ENCODE data around the gene SLC35F1.

SLC35F1 gene

DNA sequence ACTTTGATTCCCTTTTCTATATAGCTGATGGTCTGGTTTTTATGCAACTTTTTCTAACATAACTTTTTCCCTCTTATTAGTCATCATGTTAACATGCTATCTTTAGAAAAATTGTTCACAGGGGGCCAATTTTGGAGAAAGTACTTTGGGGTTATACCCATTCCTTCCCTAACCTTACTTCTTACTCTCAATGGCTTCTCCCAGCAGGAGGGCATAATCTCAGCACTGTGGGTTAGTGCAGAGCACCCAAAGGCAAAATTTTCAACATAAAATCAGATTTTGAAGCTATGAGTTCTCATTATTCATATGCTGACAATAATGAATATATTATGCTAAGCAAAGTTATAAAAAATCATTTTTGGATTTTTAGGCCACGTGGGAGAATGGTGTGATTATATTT lies 299.2 kb downstream of the SLC35F1 start:
- no peak for DNase-seq

DNA sequence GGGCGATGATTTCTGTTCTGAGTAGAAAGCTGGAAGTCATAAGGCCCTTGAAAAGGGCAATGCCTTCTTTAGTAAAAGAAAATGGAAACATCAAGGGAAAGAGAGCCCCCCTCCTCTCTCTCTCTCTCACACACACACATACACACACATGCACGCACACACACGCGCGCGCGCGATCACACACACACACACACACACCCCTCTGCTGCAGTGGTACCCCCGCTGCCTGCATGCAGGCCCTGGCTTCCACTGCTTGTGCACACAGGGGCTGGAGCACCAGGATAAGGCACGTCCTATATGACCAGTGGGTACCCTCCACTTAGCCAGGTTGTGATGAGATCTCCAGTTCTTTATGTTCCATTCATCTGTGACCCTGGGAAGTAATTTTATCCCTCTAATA lies 300.9 kb downstream of the SLC35F1 start:
- DNase-seq = peak; percentile 92

DNA sequence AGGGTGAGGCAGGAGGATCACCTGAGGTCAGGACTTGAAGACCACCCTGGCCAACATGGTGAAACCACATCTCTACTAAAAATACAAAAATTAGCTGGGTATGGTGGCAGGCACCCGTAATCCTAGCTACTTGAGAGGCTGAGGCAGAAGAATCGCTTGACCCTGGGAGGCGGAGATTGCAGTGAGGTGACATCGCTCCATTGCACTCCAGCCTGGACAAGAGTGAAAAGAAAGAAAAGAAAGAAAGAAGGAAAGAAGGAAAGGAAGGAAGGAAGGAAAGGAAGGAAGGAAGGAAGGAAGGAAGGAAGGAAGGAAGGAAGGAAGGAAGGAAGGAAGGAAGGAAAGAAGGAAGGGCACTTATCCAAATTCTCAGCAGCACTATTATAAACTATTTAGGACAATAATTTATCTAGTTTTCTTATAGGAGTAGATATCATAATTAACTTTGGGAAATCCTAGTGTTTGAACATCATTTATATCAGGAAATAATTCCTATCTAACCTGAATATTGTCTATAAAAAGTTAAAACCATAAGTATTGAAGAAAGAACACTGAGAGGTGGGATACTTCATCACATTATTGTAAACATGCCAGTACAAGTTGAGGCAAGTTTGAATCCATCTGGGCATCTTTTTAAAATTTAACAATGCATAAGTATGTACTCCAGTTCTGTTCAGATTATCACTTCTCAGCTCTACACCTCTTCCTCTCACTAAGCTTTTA lies 305.5 kb downstream of the SLC35F1 start:
- DNase-seq = no peak

DNA sequence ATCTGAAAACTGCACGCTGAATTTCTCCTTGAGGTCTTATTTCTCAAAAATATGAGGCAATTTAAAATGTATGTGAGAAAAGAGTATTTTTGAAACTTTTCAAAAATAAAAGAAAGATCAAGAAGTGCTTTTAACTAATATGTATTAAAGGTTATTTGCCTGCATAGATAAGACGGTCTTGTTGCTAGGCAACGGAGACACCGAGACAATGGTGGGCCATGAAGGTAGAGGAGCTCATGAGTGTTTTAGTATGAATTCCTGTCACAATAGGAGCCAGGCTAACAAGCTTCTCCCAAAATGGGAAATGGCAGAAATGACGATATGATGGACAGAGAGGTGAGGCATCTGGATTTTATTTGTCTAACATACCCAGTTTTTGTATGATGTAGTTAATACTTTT lies 308.2 kb downstream of the SLC35F1 start:
- no peak for DNase-seq

GRCh38 chr6:118216751-118217150 lies 309.7 kb downstream of the SLC35F1 start:
- no peak for DNase-seq

DNA sequence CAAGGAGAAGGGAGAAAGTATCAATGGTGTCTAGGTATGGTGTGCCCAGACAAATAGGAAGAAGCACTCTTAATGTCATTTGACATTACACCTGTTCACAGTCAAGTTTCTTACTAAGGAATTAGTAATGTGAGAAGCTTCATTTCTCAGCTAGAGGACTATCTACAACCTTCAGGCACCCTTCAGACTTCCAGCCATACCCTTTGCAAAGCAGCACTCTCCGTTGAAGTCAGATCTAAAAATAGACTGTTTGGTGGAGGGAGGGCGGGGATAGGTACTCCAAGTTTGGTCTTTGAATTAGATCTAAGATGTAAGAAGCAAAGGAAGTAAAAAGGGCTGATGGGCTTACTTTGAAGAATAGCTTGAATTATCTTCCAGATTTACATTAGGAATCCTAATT lies 311.1 kb downstream of the SLC35F1 start:
- no peak for DNase-seq

DNA sequence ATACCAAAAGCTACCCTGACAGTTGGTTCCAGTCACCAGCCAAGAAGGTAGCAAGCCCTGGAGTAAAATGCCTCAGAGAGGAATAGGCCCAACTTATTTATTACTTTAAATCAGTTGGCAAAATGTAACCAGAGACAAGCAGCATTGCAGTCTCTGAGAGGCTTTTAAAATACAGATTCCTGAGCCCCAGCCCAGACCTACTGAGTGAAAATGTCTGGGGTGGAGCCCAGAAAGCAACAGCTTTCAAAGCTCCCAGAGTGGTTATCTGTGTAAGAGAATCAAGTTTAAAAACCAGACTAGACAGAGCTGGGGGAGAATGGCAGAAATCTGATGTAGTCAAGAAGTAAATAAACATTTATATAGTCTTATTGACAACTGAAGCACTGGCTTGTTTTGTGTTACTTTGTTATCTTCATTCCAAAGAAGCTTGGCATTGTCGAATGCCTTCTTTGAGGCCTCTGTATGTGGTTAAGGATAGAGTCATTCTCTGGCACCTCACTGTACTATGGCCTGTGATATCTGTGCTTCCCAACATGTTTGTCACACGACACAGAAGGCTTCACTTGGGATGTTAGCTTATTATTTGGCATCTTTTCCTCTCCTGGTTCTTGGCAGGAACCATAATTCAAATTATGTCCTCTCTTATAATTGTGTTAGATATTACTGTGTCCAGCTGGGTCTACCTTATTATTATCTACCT lies 313.5 kb downstream of the SLC35F1 start:
- DNase-seq = no peak

DNA sequence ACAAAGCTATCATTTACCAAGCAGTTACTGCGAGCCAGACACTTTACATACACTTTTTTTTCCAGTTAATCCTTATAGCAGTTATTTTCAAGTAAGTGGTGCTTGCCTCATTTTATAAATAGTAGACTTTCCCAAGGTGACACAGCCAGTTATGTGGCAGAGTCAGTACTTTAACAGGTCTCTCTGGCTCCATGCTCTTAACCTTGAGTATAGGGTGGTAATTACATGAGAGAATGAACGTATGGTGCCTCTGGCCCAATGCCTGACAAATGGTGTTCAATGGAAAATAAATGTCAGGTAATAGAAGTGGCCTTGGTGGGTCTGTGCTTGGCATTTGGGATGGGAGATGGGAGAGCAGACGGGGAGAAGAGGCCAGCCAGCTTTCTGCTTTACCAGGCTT lies 316.3 kb downstream of the SLC35F1 start:
- DNase-seq = no peak

DNA sequence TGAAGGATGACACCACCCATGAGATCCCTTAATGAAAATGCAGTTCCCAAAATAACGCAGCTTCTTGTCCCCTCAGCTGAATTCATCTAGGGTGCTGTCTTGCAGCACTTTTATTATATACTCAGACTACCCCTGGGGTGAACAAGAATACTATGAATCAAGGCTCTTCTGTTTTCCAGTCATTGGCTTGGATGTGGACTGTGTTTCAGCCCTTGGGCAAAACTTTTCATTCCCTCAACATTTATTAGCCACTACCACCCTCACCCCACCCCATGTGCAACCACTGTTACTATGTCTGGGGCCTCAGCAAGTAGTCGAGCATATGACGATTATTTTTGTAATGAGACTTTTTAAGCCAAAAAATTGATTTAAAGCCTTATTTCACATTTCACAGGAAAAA lies 321.8 kb downstream of the SLC35F1 start:
- DNase-seq = no peak

DNA sequence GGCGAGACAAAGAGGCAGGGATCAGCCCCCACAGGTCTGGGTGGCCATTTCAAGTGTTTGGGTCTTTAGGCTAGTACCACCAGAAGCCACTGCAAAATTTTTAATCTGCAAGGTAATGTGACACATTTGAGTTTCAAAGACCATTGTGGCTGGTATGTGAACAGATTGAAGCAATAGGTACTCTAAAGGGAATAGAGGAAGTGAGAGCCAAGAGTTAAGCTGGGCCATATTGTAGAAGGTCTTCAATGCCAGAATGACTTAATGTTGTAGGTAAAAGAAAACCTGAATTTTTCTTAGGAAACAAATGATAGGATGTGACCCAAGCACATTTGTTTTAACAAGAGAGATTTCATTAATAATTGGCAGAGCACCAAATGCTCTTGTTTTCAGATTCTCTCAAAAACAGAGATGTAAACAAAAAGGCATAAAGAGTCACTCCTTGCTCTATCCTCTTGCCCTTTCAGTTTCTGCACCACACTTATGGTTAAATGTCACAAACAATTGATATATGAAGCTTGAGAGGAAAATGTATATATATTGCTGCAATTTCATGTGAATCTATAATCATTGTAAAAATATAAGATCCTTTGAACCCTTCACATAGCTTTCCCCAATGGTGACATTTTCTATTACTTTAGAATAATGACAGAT lies 333.9 kb downstream of the SLC35F1 start:
- DNase-seq = no peak

DNA sequence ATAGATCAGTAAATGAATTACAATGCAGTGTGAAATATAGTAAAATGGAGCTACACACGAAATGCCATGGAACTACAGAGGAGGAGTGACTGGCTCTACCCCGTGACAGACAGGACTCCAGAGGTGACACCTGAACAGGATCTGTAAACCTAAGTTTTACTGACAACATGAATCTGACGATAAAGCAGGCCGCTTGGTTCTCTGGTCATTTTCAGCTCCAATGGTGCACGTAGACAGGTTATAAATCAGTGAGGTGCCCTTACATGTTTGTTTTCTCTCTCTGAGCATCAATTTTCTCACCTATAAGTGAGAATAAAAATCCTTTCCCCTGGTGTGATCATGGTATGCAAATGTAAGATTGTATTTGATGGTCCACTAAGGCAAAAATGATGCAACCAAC lies 339.3 kb downstream of the SLC35F1 start:
- no peak for DNase-seq

GRCh38 chr6:118248171-118248570 lies 341.1 kb downstream of the SLC35F1 start:
- DNase-seq = no peak

DNA sequence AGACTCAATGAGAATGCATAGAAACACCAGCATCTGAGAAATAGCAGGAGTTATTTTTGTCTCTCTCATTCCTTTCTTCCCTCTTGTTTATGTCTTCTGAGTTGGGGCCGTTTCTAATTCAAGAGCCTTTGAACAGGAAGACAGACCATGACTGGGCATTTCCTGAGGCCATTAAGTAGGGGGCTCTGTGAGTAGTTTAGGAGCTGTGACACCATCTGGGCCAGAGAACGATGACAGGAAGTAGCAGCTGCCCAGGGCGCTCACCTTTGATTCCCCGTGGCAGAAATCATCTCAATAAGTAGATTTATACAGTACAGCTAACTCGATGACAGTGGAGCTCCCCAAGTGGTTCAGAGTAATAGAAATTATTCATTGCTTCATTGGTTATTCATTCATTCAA lies 342.6 kb downstream of the SLC35F1 start:
- no peak for DNase-seq

GRCh38 chr6:118252474-118252873 lies 345.4 kb downstream of the SLC35F1 start:
- DNase-seq = no peak

DNA sequence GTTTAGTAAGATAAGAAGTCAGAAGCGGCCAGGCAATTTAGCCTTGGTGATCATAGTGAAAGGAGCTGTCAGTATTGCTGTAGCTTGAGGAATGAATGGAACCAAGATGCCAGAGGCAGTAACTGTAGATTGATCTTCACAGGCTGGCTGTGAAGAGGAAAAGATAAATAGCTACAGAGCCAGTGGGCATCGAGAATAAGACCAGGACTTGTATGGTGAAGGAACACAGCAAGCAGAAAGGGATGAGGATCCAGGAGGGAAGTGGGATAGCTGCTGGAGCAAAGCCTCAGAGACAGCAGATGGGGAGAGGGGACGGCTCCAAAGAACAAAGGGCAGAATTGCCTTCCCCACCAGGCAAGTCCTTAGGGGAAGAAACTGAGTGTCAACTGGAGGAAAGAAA lies 346.7 kb downstream of the SLC35F1 start:
- no peak for DNase-seq

GRCh38 chr6:118260833-118261232 lies 353.8 kb downstream of the SLC35F1 start:
- DNase-seq = no peak

DNA sequence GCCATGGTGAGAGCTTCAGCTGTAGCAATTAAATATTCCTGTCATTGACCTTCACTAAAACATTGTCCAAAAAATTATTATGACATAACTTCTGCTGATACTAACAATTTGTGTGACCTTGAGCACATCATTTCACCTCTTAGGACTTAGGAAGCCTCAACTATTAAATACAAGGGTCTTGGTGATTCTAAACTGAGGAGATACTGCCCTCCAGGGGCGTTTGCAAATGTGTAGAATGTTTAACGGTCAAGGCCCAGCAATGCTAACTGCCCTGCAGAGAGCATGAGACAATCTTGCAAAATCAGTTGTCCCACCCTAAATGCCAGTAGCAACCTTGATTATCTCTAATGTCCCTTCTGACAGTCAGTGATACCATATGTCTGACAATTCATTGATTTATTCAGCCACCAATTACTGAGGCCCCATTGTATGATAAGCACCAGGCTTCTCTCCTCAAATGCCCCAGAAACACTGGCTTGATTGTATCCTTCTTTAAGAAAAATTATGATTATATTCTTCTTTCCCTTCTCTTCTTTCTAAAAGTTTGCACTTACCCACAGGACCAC lies 356.9 kb downstream of the SLC35F1 start:
- DNase-seq = peak; percentile 26

- DNase-seq = no peak
These were observed 362.6 kb downstream of the SLC35F1 start for GRCh38 chr6:118269659-118270058.

GRCh38 chr6:118277631-118278030 lies 370.6 kb downstream of the SLC35F1 start:
- DNase-seq = peak; percentile 86

DNA sequence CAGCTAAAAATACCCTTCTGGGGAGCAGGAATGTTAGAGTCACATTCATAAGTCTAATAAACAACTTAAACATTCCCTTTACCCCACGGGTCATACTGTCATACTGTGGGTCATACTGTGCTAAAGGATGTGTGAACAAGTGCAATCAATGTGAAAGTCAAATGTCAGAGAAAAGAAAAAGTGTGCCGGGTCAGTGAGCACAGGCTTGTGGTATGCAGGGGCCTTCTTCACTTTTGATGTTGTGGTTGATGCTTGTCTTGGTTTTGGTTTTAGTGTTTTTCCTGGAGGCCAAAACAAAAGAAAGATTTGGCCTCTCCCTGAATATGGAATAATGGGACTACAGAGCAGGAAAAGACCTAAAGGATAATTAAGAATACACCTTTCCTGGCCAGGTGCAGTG lies 373.1 kb downstream of the SLC35F1 start:
- DNase-seq = peak; percentile 45

- DNase-seq = no peak
These were observed 374.2 kb downstream of the SLC35F1 start for GRCh38 chr6:118281291-118281690.

- no peak for DNase-seq
These were observed 376.7 kb downstream of the SLC35F1 start for GRCh38 chr6:118283766-118284165.

DNA sequence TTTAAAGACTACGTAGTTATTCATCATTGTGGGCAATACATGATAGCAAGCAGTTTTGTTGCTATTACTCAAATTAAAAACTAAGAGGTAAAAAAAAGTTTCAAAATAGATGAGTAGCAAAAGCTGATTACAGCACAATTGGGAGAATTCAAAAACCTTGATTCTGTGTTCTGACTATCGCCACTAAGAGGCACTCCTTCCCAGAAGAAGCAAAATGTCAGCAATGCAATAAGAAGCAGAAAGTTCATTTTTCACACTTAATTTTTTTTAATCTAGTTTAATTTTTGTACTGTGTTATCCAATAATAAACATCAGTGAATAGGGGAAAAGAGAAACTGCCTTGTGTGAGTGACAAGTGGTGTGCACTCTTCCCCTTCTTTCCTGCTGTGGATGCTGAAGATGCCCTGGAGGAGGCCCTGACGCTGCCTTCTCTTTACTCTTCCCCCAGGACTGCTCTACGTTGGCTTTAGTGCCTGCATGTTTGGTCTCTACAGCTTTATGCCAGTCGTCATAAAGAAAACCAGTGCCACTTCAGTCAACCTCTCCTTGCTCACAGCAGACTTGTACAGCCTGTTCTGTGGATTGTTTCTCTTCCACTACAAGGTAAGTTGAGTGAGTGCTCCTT lies 377.8 kb downstream of the SLC35F1 start:
- DNase-seq = no peak
